T-cell (primary cell): ENCODE results near the gene ARSD. TPM values are rescaled to one million over a fixed set of nuclear protein-coding genes. Genes with fewer than 3 reads are reported as not detected.
"Not testable (repeated sequence)": the region's sequence is repeated elsewhere in the genome, so short reads cannot be mapped to it uniquely, and the experiment has no call there.

Source experiments
- ATAC-seq, 4 experiments: fragments of 200-7000 bp in 3 of 4; fragments of 150-1000 bp in 1 of 4; cut with Tn5 transposase; replicated peaks in 1 of 4; 1 replicate in 3 of 4; 2 replicates in 1 of 4; pipeline ENCODE4 v1.10.0; 2021; ENCODE audit warnings: moderate library complexity in 3 of 4, mild to moderate bottlenecking in 2 of 4, moderate number of reproducible peaks in 1 of 4
- CTCF ChIA-PET, 2 donors: fragments of 300-600 bp; sonication (Branson Sonifier 250); formaldehyde crosslinking; loops; one replicate each; lab custom pipeline; 2022; ENCODE audit warnings: antibody characterized with exemption in 2 of 2; lab: Charles Lee
- POLR2A ChIA-PET, 2 donors: fragments of 300-600 bp; sonication (Branson Sonifier 250); formaldehyde crosslinking; loops; one replicate each; lab custom pipeline; 2022; ENCODE audit warnings: antibody characterized with exemption in 2 of 2; lab: Charles Lee
- DNase-seq, 35 experiments: peaks; one replicate each; pipeline versions ENCODE4 v3.0.0 to v3.0.0-alpha.2; 2013 to 2023
- H3K27ac ChIP-seq: one replicate; pipeline ENCODE4 v1.5.1; 2013; ENCODE audit warnings: low read length
- H3K27me3 ChIP-seq, 2 experiments: replicated peaks in 1 of 2; 1 replicate in 1 of 2; 2 replicates in 1 of 2; pipeline versions ENCODE4 v1.6.1 to v1.7.0; 2013; ENCODE audit warnings: low read length in 1 of 2, mixed read lengths in 1 of 2; ENCODE audit not compliant: control insufficient read depth in 2 of 2, insufficient read depth in 2 of 2; ENCODE audit errors: extremely low read depth in 1 of 2
- H3K36me3 ChIP-seq, 2 donors: 1 replicate in 1 of 2; 2 replicates in 1 of 2; pipeline versions ENCODE4 v1.6.1 to v1.7.0; 2013; ENCODE audit warnings: low read length in 1 of 2; ENCODE audit not compliant: control insufficient read depth in 2 of 2, insufficient read depth in 1 of 2; ENCODE audit errors: extremely low read depth in 1 of 2
- H3K4me1 ChIP-seq, 2 experiments: 1 replicate in 1 of 2; 2 replicates in 1 of 2; pipeline versions ENCODE4 v1.6.1 to v1.7.0; 2013; ENCODE audit warnings: low read length in 2 of 2, mixed read lengths in 1 of 2; ENCODE audit not compliant: insufficient read depth in 2 of 2, control insufficient read depth in 1 of 2; ENCODE audit errors: extremely low read depth in 1 of 2
- H3K4me3 ChIP-seq, 2 donors: 1 replicate in 1 of 2; 2 replicates in 1 of 2; pipeline versions ENCODE4 v1.5.1 to v1.7.0; 2013; ENCODE audit warnings: mild to moderate bottlenecking in 2 of 2, low read length in 1 of 2, moderate library complexity in 1 of 2; ENCODE audit not compliant: control insufficient read depth in 1 of 2; ENCODE audit errors: extremely low read depth in 1 of 2
- H3K9me3 ChIP-seq: 2 replicates; pipeline ENCODE4 v1.7.0; 2013
- H3K27ac Mint-ChIP-seq, 2 donors: one replicate each; pipeline ENCODE4 v1.8.0; 2020 to 2021; ENCODE audit warnings: mild to moderate bottlenecking in 2 of 2, mixed read lengths in 2 of 2
- H3K27me3 Mint-ChIP-seq, 2 donors: one replicate each; pipeline ENCODE4 v1.8.0; 2021 to 2022; ENCODE audit warnings: mixed read lengths in 2 of 2
- H3K36me3 Mint-ChIP-seq: one replicate; pipeline ENCODE4 v1.8.0; 2021; ENCODE audit warnings: mixed read lengths
- H3K4me1 Mint-ChIP-seq, 3 donors: one replicate each; pipeline ENCODE4 v1.8.0; 2020 to 2022; ENCODE audit warnings: mixed read lengths in 3 of 3, mild to moderate bottlenecking in 1 of 3
- H3K4me3 Mint-ChIP-seq, 3 donors: one replicate each; pipeline ENCODE4 v1.8.0; 2020 to 2022; ENCODE audit warnings: mild to moderate bottlenecking in 3 of 3, mixed read lengths in 3 of 3, moderate library complexity in 3 of 3
- H3K9me3 Mint-ChIP-seq, 3 donors: one replicate each; pipeline ENCODE4 v1.8.0; 2020 to 2022; ENCODE audit warnings: mixed read lengths in 3 of 3
- WGBS: methylation state at CpG from one replicate; pipeline ENCODE4 v1.1.5; 2013; ENCODE audit warnings: missing lambda C conversion rate; ENCODE audit not compliant: insufficient coverage; 5-methylcytosine and 5-hydroxymethylcytosine counted together
- total RNA-seq, 35 experiments: library from RNA in 6 of 35; stranded (reverse) in 6 of 35; fragments of 120-200 nt in 1 of 35; gene quantifications; one replicate each; pipeline versions ENCODE4 v1.2.1 to v1.2.4 and lab custom pipeline; 2013 to 2026

ARSD gene
- total RNA-seq, 5 donors from 2014 or later (not counting 1 experiment from before 2014, with no cell fraction given): 1.4 to 4.7 (median 3.1) TPM

- DNase-seq (no peak), ATAC-seq (no peak)
- peaks cover 0 to 20% of the 10 kb centered on the region in 2 donors for H3K27me3 Mint-ChIP-seq
- Histone ChIP-seq H3K27ac (no peak overlapping the region), H3K9me3 (no peaks in the 10 kb centered on the region), H3K36me3 (no peaks in the 10 kb centered on the region), H3K4me1 (peaks cover 0 to 13% of the 10 kb centered on the region in 2 experiments), H3K4me3 (no peak overlapping the region), H3K27me3 (no peaks in the 10 kb centered on the region)
- ChIA-PET POLR2A (no interaction called here), CTCF (no interaction called here)
- H3K9me3 Mint-ChIP-seq: peaks cover 3 to 9% (median 6%) of the 10 kb centered on the region in 3 donors
- H3K36me3 Mint-ChIP-seq: no peaks in the 10 kb centered on the region
- no peak overlapping the region for H3K27ac Mint-ChIP-seq
- H3K4me3 Mint-ChIP-seq: no peak overlapping the region
- peaks cover 11 to 13% (median 12%) of the 10 kb centered on the region in 3 donors for H3K4me1 Mint-ChIP-seq
- WGBS: 100% methylated on average over 1 of the region's 13 CpGs
Measured at GRCh38 chrX:2898846-2899512, 30.2 kb downstream of the ARSD start.

- H3K27ac Mint-ChIP-seq, H3K9me3 Mint-ChIP-seq, H3K36me3 ChIP-seq, H3K36me3 Mint-ChIP-seq, H3K4me3 ChIP-seq, H3K9me3 ChIP-seq, POLR2A ChIA-PET, H3K27me3 ChIP-seq, CTCF ChIA-PET, H3K27ac ChIP-seq: not testable (repeated sequence)
- WGBS: 43% methylated on average over 6 of the region's 22 CpGs
- peak overlapping the region in 1 of 3 donors; percentile 30 for H3K4me3 Mint-ChIP-seq
- peaks cover 11 to 13% (median 12%) of the 10 kb centered on the region in 3 donors for H3K4me1 Mint-ChIP-seq
- peaks cover 0 to 21% of the 10 kb centered on the region in 2 donors for H3K27me3 Mint-ChIP-seq
- peaks cover 0 to 13% of the 10 kb centered on the region in 2 experiments for H3K4me1 ChIP-seq
- ATAC-seq (peak in 2 of 4 experiments; percentile 46 to 63), DNase-seq (peak in 30 of 35 experiments; percentile 0 to 46 (median 14))
Measured at GRCh38 chrX:2897690-2898623, 31.2 kb downstream of the ARSD start.

DNA sequence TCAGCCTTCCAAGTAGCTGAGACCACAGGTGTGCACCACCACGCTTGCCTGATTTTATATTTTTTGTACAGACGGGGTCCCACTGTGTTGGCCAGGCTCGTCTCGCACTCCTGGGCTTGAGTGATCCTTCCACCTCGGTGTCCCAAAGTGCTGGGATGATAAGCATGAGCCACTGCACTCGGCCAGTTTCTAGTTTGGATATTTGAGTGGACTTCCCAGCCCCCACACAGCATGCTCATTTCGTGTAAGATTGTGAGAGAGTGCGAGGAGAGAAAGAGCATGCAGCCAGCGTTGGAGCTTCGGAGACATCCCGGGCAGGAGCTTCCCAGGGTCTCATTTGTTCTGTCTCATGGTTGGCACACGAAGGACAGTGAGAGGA lies 31.8 kb downstream of the ARSD start:
- ChIA-PET CTCF (no interaction called here), POLR2A (no interaction called here)
- Histone ChIP-seq H3K4me1 (peaks cover 0 to 13% of the 10 kb centered on the region in 2 experiments), H3K27me3 (no peaks in the 10 kb centered on the region), H3K9me3 (no peaks in the 10 kb centered on the region), H3K4me3 (no peak overlapping the region), H3K27ac (no peak overlapping the region), H3K36me3 (no peaks in the 10 kb centered on the region)
- Mint-ChIP-seq H3K27ac (no peak overlapping the region), H3K36me3 (no peaks in the 10 kb centered on the region), H3K4me1 (peaks cover 11 to 13% (median 12%) of the 10 kb centered on the region in 3 donors), H3K27me3 (peaks cover 0 to 18% of the 10 kb centered on the region in 2 donors), H3K9me3 (peaks cover 0 to under 1% (median 0%) of the 10 kb centered on the region in 3 donors), H3K4me3 (no peak overlapping the region)
- 98% methylated on average over 8 of the region's 12 CpGs for WGBS
- ATAC-seq: no peak
- DNase-seq: no peak

- 40% methylated on average over 1 of the region's 9 CpGs for WGBS
- ChIA-PET POLR2A (no interaction called here), CTCF (no interaction called here)
- Mint-ChIP-seq H3K9me3 (no peaks in the 10 kb centered on the region), H3K27me3 (peaks cover 0 to 8% of the 10 kb centered on the region in 2 donors), H3K27ac (no peak overlapping the region), H3K36me3 (no peaks in the 10 kb centered on the region), H3K4me1 (peaks cover 13 to 18% (median 16%) of the 10 kb centered on the region in 3 donors), H3K4me3 (no peak overlapping the region)
- no peak overlapping the region for H3K27ac ChIP-seq
- ATAC-seq (no peak), DNase-seq (no peak)
- H3K4me3 ChIP-seq: no peak overlapping the region
- H3K4me1 ChIP-seq: peaks cover 0 to 15% of the 10 kb centered on the region in 2 experiments
- no peaks in the 10 kb centered on the region for H3K9me3 ChIP-seq
- no peaks in the 10 kb centered on the region for H3K27me3 ChIP-seq
- H3K36me3 ChIP-seq: no peaks in the 10 kb centered on the region
Measured at GRCh38 chrX:2894885-2895292, 34.2 kb downstream of the ARSD start.

DNA sequence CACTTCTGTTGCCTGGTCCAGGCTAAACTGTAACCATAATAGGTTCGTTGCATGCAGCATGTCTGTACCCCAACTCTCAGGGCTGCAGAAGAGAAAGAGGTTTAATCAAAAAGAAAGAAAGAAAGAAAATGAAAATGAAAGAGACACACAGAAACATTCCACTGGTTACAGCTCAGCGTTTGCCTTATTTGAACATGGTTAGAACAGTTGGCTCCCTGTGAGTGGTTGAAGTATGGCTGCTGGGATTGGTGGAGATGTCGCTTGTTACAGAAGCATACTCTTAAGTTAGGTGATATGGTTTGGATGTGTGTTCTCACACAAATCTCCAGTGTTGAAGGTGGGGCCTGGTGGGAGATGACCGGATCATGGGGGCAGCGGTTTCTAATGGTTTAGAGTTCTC lies 36.3 kb downstream of the ARSD start:
- ChIA-PET POLR2A (no interaction called here), CTCF (no interaction called here)
- Histone ChIP-seq H3K4me1 (peaks cover 0 to 14% of the 10 kb centered on the region in 2 experiments), H3K9me3 (no peaks in the 10 kb centered on the region), H3K27me3 (no peaks in the 10 kb centered on the region), H3K27ac (no peak overlapping the region), H3K36me3 (no peaks in the 10 kb centered on the region), H3K4me3 (no peak overlapping the region)
- ATAC-seq (no peak), DNase-seq (no peak)
- Mint-ChIP-seq H3K27me3 (peaks cover 5 to 20% of the 10 kb centered on the region in 2 donors), H3K36me3 (no peaks in the 10 kb centered on the region), H3K9me3 (no peaks in the 10 kb centered on the region), H3K4me3 (no peak overlapping the region), H3K27ac (no peak overlapping the region), H3K4me1 (peaks cover 17 to 27% (median 19%) of the 10 kb centered on the region in 3 donors)
- no CpG with 5 or more reads among the region's 5 CpGs for WGBS

DNA sequence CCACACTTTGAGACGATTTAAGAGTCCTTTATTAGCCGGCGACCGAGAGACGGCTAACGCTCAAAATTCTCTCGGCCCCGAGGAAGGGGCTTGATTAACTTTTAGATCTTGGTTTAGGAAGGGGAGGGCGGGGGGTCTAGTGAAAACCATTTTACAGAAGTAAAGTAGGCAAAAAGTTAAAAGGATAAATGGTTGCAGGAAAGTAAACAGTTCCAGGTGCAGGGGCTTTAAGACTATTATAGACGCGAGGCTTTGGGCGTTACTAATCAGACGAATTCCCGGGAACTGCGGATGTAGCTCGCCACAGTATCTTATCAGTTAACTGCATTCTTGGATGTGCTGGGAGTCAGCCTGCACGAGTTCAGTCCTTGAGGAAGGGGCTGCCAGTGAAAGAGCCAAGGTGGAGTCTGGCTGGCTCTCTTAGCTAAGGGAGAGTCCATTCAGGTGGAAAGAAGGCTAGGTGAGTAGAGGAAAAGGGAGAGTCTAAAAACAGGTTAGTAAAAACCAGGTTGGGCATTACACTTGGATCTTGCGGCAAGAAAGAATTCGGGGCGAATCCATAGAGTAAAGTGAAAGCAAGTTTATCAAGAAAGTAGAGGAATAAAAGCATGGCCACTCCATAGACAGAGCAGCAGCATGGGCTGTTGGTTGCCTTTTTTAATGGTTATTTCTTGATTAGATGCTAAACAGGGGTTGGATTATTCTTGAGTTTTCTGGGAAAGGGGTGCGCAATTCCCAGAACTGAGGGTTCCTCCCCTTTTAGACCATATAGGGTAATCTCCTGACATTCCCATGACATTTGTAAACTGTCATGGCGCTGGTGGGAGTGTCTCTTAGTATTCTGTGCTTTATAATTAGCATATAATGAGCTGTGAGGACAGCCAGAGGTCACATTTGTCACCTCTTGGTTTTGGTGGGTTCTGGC lies 38.3 kb downstream of the ARSD start:
- H3K27me3 ChIP-seq, H3K27ac Mint-ChIP-seq, H3K36me3 Mint-ChIP-seq, H3K27ac ChIP-seq, POLR2A ChIA-PET, H3K4me3 ChIP-seq, DNase-seq, CTCF ChIA-PET, ATAC-seq, H3K9me3 ChIP-seq, H3K4me1 ChIP-seq, H3K9me3 Mint-ChIP-seq, H3K36me3 ChIP-seq: not testable (repeated sequence)
- Mint-ChIP-seq H3K4me3 (peak overlapping the region in 1 of 3 donors; percentile 79), H3K4me1 (peaks cover 14 to 22% (median 17%) of the 10 kb centered on the region in 3 donors), H3K27me3 (peaks cover 7 to 28% of the 10 kb centered on the region in 2 donors)
- WGBS: no CpG with 5 or more reads among the region's 22 CpGs
